Measurements from ENCODE around the gene SLC47A2. TPM values are rescaled to one million over a fixed set of nuclear protein-coding genes. Genes with fewer than 3 reads are reported as not detected.

The SLC47A2 gene
- total RNA-seq, 1 experiment from 2014 or later: 38.9 TPM

- POLR2A ChIA-PET (ENCODE audit: unreplicated experiment): interaction anchor here (0.7 kb wide), 1 partner anchor 515 kb away, joined by 10 read pairs; no protein-coding TSS in a partner anchor
- CTCF ChIA-PET: interaction anchor here (0.9 to 2.3 kb wide), 4 partner anchors 10 to 81 kb away, joined by 3 to 16 read pairs (median 4); partner anchors contain the start of gene ALDH3A1
- no peaks in the 10 kb centered on the region for H3F3A ChIP-seq (ENCODE audit: insufficient read depth, low read depth)
- H3K4me1 ChIP-seq (replicated peaks; ENCODE audit: insufficient read depth): no peaks in the 10 kb centered on the region
- no peak overlapping the region for H3K4me2 ChIP-seq
- H3K36me3 ChIP-seq (ENCODE audit: low read depth): no peaks in the 10 kb centered on the region
- intact Hi-C loops (cut with micrococcal nuclease; ENCODE audit: unreplicated experiment): no loop called here
- H3K27me3 ChIP-seq (ENCODE audit: insufficient read depth, low read depth): no peaks in the 10 kb centered on the region
- no peak for DNase-seq
- no peaks in the 10 kb centered on the region for H3K9me3 ChIP-seq (ENCODE audit: insufficient read depth, low read depth)
- no TSS peak for BruUV-seq (replicated peaks)
- no peak overlapping the region for H3K27ac ChIP-seq
- TF ChIP-seq, protein P1, sequence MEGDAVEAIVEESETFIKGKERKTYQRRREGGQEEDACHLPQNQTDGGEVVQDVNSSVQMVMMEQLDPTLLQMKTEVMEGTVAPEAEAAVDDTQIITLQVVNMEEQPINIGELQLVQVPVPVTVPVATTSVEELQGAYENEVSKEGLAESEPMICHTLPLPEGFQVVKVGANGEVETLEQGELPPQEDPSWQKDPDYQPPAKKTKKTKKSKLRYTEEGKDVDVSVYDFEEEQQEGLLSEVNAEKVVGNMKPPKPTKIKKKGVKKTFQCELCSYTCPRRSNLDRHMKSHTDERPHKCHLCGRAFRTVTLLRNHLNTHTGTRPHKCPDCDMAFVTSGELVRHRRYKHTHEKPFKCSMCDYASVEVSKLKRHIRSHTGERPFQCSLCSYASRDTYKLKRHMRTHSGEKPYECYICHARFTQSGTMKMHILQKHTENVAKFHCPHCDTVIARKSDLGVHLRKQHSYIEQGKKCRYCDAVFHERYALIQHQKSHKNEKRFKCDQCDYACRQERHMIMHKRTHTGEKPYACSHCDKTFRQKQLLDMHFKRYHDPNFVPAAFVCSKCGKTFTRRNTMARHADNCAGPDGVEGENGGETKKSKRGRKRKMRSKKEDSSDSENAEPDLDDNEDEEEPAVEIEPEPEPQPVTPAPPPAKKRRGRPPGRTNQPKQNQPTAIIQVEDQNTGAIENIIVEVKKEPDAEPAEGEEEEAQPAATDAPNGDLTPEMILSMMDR (conservative IDR thresholded peaks at IDR 0.05): no peak
- TF ChIP-seq EZH2 (IDR thresholded peaks at IDR 0.05; ENCODE audit: low read depth): no peak
- H2AFZ ChIP-seq: no peak overlapping the region
- H3K9me2 ChIP-seq (ENCODE audit: insufficient read depth): no peaks in the 10 kb centered on the region
- no peaks in the 10 kb centered on the region for H4K20me1 ChIP-seq (ENCODE audit: insufficient read depth)
- H3K79me2 ChIP-seq (ENCODE audit: low read depth): no peaks in the 10 kb centered on the region
- H3K4me3 ChIP-seq: no peak overlapping the region
Observed at GRCh38 chr17:19763416-19763815, 47.0 kb upstream of the SLC47A2 start.

DNA sequence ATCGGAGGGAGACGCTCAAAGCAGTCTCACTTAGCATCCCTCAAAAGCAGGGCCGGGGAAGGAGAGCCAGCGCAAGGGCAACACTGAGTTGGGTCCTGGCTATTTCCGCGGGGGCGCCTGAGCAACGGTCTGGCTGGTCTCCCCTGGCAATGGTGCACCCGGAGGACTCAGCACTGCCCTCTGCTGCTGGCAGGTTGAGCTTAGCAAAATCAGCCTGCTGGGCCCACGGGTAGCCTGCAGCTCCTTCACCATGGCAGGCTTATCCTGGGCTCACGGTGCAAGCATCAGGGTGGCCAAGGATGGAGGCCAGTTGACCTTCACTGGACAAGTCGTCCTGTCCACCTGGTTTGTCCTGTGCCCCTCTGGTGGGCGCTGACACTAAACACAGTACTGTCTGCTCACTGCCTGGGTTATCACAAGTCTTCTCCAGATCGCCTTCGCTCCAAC lies 46.2 kb upstream of the SLC47A2 start:
- H3K4me3 ChIP-seq: no peak overlapping the region
- no peaks in the 10 kb centered on the region for H3K36me3 ChIP-seq (ENCODE audit: low read depth)
- no peaks in the 10 kb centered on the region for H3K9me3 ChIP-seq (ENCODE audit: insufficient read depth, low read depth)
- H3K9me2 ChIP-seq (ENCODE audit: insufficient read depth): no peaks in the 10 kb centered on the region
- H3K27me3 ChIP-seq (ENCODE audit: insufficient read depth, low read depth): no peaks in the 10 kb centered on the region
- ChIA-PET POLR2A (ENCODE audit: unreplicated experiment) (interaction anchor here (0.6 to 1.0 kb wide), 4 partner anchors 10 to 438 kb away, joined by 3 to 17 read pairs (median 4); partner anchors contain the start of gene B9D1), CTCF (interaction anchor here (0.8 to 2.3 kb wide), 13 partner anchors 9 to 400 kb away, joined by 3 to 16 read pairs (median 5); partner anchors contain the start of genes ALDH3A1, ALDH3A2, B9D1 and MAPK7)
- TF ChIP-seq, protein P1 (conservative IDR thresholded peaks at IDR 0.05): peak; percentile 66
- TF ChIP-seq EZH2 (IDR thresholded peaks at IDR 0.05; ENCODE audit: low read depth): no peak
- H2AFZ ChIP-seq: no peak overlapping the region
- H3K4me1 ChIP-seq (replicated peaks; ENCODE audit: insufficient read depth): no peaks in the 10 kb centered on the region
- H4K20me1 ChIP-seq (ENCODE audit: insufficient read depth): no peaks in the 10 kb centered on the region
- H3K4me2 ChIP-seq: no peak overlapping the region
- H3K27ac ChIP-seq: no peak overlapping the region
- peak in 1 of 2 experiments; percentile 79 for DNase-seq
- intact Hi-C loops (cut with micrococcal nuclease; ENCODE audit: unreplicated experiment): loop anchor here (1.0 kb wide), 1 partner anchor 248 kb away; no protein-coding TSS in a partner anchor
- no peaks in the 10 kb centered on the region for H3F3A ChIP-seq (ENCODE audit: insufficient read depth, low read depth)
- BruUV-seq (replicated peaks): no TSS peak
- no peaks in the 10 kb centered on the region for H3K79me2 ChIP-seq (ENCODE audit: low read depth)

DNA sequence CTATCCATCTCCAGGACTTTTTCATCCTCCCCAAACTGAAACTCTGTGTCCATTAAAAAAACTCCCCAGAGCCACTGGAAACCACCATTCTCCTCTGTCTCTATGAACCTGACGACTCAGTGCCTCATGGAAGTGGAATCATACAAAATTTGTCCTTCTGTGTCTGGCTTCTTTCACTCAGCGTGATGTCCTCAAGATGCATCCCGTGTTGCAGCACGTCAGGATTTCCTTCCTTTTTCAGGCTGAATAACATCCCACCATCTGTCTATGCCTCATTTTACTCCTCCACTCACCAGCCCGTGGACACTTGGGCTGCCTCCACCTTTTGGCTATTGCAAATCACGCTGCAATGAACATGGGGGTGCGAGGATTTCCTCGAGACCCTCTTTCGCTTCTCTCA lies 44.4 kb upstream of the SLC47A2 start:
- Histone ChIP-seq H3K27me3 (ENCODE audit: insufficient read depth, low read depth) (no peaks in the 10 kb centered on the region), H4K20me1 (ENCODE audit: insufficient read depth) (no peaks in the 10 kb centered on the region), H2AFZ (no peak overlapping the region), H3K9me3 (ENCODE audit: insufficient read depth, low read depth) (no peaks in the 10 kb centered on the region), H3K9me2 (ENCODE audit: insufficient read depth) (no peaks in the 10 kb centered on the region), H3K4me1 (replicated peaks; ENCODE audit: insufficient read depth) (no peaks in the 10 kb centered on the region), H3K36me3 (ENCODE audit: low read depth) (no peaks in the 10 kb centered on the region), H3K4me2 (no peak overlapping the region), H3F3A (ENCODE audit: insufficient read depth, low read depth) (no peaks in the 10 kb centered on the region), H3K4me3 (no peak overlapping the region), H3K79me2 (ENCODE audit: low read depth) (no peaks in the 10 kb centered on the region), H3K27ac (no peak overlapping the region)
- BruUV-seq (replicated peaks): no TSS peak
- no peak for DNase-seq
- CTCF ChIA-PET: interaction anchor here (0.6 to 1.4 kb wide), 4 partner anchors 112 to 399 kb away, joined by 3 to 4 read pairs (median 4); partner anchors contain the start of genes ALDH3A2 and B9D1
- POLR2A ChIA-PET (ENCODE audit: unreplicated experiment): no interaction called here
- TF ChIP-seq, protein P1 (conservative IDR thresholded peaks at IDR 0.05): no peak
- no peak for TF ChIP-seq EZH2 (IDR thresholded peaks at IDR 0.05; ENCODE audit: low read depth)
- intact Hi-C loops (cut with micrococcal nuclease; ENCODE audit: unreplicated experiment): no loop called here
